Lower lobe of right lung (tissue), 2 donors: ENCODE data around the gene IKZF1. TPM values are rescaled to one million over a fixed set of nuclear protein-coding genes. Genes with fewer than 3 reads are reported as not detected.
A peak's percentile ranks its signal among the peaks of the same experiment; 100 is the strongest.

Source experiments
- ATAC-seq, 2 donors: fragments of 200-7000 bp; cut with Tn5 transposase; one replicate each; pipeline ENCODE4 v1.9.1; 2020 to 2022; ENCODE audit warnings: mild to moderate bottlenecking in 2 of 2, moderate library complexity in 2 of 2
- DNase-seq: peaks from one replicate; pipeline ENCODE4 v3.0.0-alpha.2; 2020
- H3K27ac ChIP-seq: fragments of 200-600 bp; one replicate; pipeline ENCODE4 v1.8.0; 2022
- H3K27me3 ChIP-seq: fragments of 200-600 bp; one replicate; pipeline ENCODE4 v1.8.0; 2022; ENCODE audit warnings: low read depth
- H3K36me3 ChIP-seq: fragments of 200-600 bp; one replicate; pipeline ENCODE4 v1.8.0; 2022; ENCODE audit warnings: mild to moderate bottlenecking
- H3K4me1 ChIP-seq: fragments of 200-600 bp; one replicate; pipeline ENCODE4 v1.8.0; 2022
- H3K4me3 ChIP-seq: fragments of 200-600 bp; one replicate; pipeline ENCODE4 v1.8.0; 2022; ENCODE audit warnings: mild to moderate bottlenecking
- H3K9me3 ChIP-seq: fragments of 200-600 bp; one replicate; pipeline ENCODE4 v1.8.0; 2022
- intact Hi-C: fragments of 100-400 bp; cut with DNase I; formaldehyde crosslinking; loops from one replicate; pipeline ENCODE4 v1.11.0; 2022
- total RNA-seq: library from RNA; stranded (reverse); fragmentation: NEBNext Ultra II Directional; extraction: Animal tissue kit (Norgen Biotek cat#: 25700); gene quantifications from one replicate; pipeline ENCODE4 v1.2.1, GENCODE V29; 2021
- TF ChIP-seq, protein P1 (sequence below): fragments of 200-600 bp; IDR thresholded peaks from one replicate; pipeline ENCODE4 v1.8.0; 2022; ENCODE audit warnings: antibody characterized with exemption, mild to moderate bottlenecking
- donor health status: DM: no; HTN: yes; CAD: no; lungs with severe emphysema.

Gene IKZF1
- total RNA-seq, 1 donor from 2014 or later, result 61.9 TPM

DNA sequence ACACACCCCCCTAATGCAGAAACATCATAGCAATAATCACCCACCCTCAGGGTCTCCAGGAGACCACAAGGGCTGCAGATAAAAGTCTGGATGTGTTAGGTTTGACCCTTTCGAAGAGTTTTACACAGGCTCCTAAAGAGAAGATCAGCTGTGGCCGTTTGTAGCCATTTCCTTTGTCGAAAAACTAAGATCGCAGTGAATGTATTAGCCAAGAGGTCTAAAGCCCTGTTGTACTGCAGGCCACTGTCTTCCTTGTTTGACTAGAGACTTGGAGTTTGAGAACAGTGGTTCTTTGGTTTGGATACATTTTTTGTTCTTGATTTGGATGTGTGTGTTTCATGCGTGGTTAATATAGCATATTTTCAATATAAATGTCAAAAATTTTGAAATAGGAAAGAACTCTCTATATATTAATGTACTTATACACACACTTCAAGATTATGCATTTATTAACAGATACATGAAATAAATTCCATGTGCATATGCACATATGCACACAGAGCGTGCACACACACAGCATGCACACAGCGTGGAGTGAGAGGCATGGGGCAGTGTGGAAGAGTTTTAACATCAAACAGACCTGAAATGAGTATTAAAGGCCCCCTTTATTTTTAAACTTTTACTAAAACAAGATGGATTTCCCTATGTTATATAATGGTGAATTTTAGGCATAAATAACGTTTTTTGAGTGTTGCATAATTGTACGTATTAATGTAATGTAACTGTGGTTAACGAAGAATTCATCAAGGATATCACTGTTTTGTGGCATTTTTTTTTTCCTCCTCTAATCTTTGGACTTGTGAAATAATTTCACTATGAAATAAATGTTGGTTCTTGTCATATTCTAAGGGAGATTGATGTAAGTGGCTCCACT lies 2.2 kb downstream of the IKZF1 start:
- intact Hi-C loops, result no loop called here
- Histone ChIP-seq H3K9me3 (no peaks in the 10 kb centered on the region), H3K4me3 (peak overlapping the region; percentile 60), H3K27ac (peak overlapping the region; percentile 85), H3K27me3 (peaks cover 10% of the 10 kb centered on the region), H3K36me3 (no peaks in the 10 kb centered on the region), H3K4me1 (no peaks in the 10 kb centered on the region)
- DNase-seq, result no peak
- TF ChIP-seq, protein P1, sequence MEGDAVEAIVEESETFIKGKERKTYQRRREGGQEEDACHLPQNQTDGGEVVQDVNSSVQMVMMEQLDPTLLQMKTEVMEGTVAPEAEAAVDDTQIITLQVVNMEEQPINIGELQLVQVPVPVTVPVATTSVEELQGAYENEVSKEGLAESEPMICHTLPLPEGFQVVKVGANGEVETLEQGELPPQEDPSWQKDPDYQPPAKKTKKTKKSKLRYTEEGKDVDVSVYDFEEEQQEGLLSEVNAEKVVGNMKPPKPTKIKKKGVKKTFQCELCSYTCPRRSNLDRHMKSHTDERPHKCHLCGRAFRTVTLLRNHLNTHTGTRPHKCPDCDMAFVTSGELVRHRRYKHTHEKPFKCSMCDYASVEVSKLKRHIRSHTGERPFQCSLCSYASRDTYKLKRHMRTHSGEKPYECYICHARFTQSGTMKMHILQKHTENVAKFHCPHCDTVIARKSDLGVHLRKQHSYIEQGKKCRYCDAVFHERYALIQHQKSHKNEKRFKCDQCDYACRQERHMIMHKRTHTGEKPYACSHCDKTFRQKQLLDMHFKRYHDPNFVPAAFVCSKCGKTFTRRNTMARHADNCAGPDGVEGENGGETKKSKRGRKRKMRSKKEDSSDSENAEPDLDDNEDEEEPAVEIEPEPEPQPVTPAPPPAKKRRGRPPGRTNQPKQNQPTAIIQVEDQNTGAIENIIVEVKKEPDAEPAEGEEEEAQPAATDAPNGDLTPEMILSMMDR, result no peak
- no peak for ATAC-seq

DNA sequence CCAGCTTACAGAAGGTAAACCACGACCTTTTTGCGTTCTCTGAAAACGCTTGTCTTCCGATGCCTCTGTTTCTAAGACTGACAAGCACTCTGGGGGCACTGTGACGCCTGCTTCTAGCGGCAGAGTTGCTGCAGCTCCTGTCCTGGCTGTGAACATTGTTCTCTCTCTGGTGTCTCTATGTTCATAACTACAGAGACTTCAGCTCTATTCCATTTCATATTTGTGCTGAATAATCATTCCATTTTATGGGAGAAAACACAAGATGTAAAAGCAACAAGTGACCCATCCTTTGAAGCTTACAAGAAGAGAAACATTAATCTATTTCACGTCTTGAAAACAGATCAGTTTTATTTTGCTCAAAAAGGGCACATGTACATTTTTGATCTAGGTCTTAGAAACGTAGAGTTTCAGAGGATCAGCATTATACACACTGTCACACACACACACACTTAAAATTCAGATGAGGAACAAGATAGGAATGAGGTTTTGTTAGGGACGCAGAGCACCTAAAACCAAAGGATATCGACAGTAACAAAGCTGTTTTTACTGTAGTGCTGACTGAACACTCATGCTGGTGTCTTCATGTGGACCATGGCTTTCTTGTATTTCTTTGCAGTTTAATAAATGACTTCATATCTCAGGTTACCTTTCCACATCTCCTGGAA lies 3.0 kb downstream of the IKZF1 start:
- Histone ChIP-seq H3K4me1 (no peaks in the 10 kb centered on the region), H3K9me3 (no peaks in the 10 kb centered on the region), H3K27me3 (peaks cover 10% of the 10 kb centered on the region), H3K27ac (peak overlapping the region; percentile 85), H3K4me3 (peak overlapping the region; percentile 60), H3K36me3 (no peaks in the 10 kb centered on the region)
- TF ChIP-seq, protein P1, result no peak
- DNase-seq (no peak), ATAC-seq (peak in 1 of 2 donors; percentile 34)
- intact Hi-C loops, result no loop called here

DNA sequence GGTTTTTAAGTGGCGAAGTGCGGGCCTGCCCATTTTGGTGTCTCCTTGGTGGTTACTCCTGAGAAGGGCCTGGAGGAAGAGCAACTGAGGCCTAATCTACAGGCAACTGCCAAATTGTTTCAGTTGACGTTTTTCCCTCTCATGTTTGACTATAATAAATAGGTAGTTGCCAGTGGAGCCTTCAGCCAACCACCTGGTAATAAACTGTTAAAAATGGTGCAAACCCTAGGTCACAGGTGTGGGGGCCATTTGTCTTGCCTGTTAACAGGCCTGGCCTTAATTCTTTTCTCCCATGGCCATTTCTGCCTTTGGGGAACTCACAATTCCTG lies 3.7 kb downstream of the IKZF1 start:
- peak overlapping the region; percentile 60 for H3K4me3 ChIP-seq
- H3K27me3 ChIP-seq, result peaks cover 4% of the 10 kb centered on the region
- H3K36me3 ChIP-seq, result no peaks in the 10 kb centered on the region
- DNase-seq (no peak), ATAC-seq (no peak)
- intact Hi-C loops, result no loop called here
- H3K9me3 ChIP-seq, result no peaks in the 10 kb centered on the region
- TF ChIP-seq, protein P1, result no peak
- peak overlapping the region; percentile 53 for H3K27ac ChIP-seq
- peaks cover under 1% of the 10 kb centered on the region for H3K4me1 ChIP-seq

DNA sequence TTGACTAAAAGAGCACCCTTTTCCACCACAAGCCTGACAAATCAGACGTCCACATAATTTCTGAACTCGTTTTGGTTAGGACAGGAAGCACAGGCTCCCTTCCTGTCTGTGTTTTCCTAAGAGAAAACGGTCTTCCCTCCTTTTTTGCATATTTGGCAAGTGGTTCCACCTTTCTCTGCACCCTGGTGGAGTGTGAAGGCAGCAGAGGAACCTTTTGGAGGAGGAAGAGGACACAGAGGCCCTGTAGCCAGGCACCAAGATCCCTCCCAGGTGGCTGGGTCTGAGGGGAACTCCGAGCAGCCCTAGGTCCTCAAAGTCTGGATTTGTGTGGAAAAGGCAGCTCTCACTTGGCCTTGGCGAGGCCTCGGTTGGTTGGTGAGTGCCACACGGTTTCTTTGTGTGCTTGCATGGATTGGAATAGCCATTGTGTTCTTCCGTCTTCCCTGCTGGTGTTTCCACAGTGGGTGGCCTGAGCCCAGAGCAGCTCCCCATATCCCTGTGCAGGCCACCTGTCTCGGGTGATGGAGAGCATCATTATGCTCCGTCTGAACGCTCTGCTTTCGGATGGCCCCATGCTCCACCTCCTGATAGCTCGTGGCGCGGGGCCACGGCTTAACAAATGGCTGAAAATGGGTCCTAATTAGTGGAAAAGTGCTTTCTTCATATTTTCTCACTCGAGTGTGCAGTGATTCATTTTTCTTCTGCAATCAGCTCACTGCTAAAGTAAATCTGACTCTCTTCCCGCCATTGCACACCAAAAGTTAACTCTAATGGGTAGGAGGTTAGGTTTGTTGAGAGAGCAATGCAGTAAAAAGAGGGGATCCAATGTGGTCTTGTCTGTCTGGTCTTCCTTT lies 4.2 kb downstream of the IKZF1 start:
- H3K4me3 ChIP-seq, result peak overlapping the region; percentile 60
- peaks cover 5% of the 10 kb centered on the region for H3K4me1 ChIP-seq
- H3K27me3 ChIP-seq, result no peaks in the 10 kb centered on the region

DNA sequence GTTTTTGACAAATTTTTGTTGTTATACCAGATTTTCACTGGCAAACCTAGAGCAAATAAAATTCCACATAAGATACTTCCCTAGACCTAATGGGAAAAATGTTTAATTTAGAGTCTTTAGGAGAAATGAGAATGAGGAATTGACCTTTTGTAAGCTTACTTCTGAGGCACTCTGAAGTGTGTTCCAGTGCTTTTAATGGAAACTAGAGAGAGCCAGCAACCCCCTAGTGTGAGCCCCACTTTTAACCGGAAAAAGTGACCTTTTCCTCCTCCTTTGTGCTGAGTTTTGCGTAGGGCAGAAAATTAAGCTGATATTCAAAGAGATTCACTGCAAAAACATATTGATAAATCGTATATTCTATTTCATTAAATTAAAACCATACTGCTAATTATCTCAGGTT lies 5.2 kb downstream of the IKZF1 start:
- intact Hi-C loops, result no loop called here
- Histone ChIP-seq H3K9me3 (no peaks in the 10 kb centered on the region), H3K36me3 (no peaks in the 10 kb centered on the region), H3K27ac (peak overlapping the region; percentile 53), H3K4me1 (peaks cover 5% of the 10 kb centered on the region), H3K27me3 (no peaks in the 10 kb centered on the region), H3K4me3 (peak overlapping the region; percentile 25)
- TF ChIP-seq, protein P1, result no peak
- no peak for ATAC-seq
- DNase-seq, result no peak

More for the DNA sequence above, 4.2 kb downstream of the IKZF1 start:
- Histone ChIP-seq H3K27ac (peak overlapping the region; percentile 53), H3K36me3 (no peaks in the 10 kb centered on the region), H3K9me3 (no peaks in the 10 kb centered on the region)
- TF ChIP-seq, protein P1, result no peak
- DNase-seq (no peak), ATAC-seq (peak in 1 of 2 donors; percentile 3)
- intact Hi-C loops, result no loop called here
